Activated naive CD8-positive, alpha-beta T cell treated with anti-CD3 and anti-CD28 coated beads, Interleukin-2, amount 10 ng/mL, durations not matched to agents 7 days and 5 days (primary cell): ENCODE data around the gene CFAP58. TPM values are rescaled to one million over a fixed set of nuclear protein-coding genes. Genes with fewer than 3 reads are reported as not detected.

ENCODE experiments used
- ATAC-seq: fragments of 150-1000 bp; cut with Tn5 transposase; one replicate; pipeline ENCODE4 v1.10.0; 2021; ENCODE audit warnings: low read depth, moderate library complexity
- POLR2A ChIA-PET: fragments of 350-600 bp; sonication (Branson Sonifier 250); formaldehyde crosslinking; loops from one replicate; lab custom pipeline; 2021; ENCODE audit warnings: antibody characterized with exemption; lab: Charles Lee
- DNase-seq: peaks from one replicate; pipeline ENCODE4 v3.0.0; 2021
- H3K27ac Mint-ChIP-seq: one replicate; pipeline ENCODE4 v1.8.0; 2022; ENCODE audit warnings: mild to moderate bottlenecking, mixed read lengths
- H3K27me3 Mint-ChIP-seq: one replicate; pipeline ENCODE4 v1.8.0; 2022; ENCODE audit warnings: mild to moderate bottlenecking, moderate library complexity, mixed read lengths
- H3K36me3 Mint-ChIP-seq: one replicate; pipeline ENCODE4 v1.8.0; 2021; ENCODE audit warnings: mild to moderate bottlenecking, mixed read lengths
- H3K4me1 Mint-ChIP-seq: one replicate; pipeline ENCODE4 v1.8.0; 2021; ENCODE audit warnings: mixed read lengths
- H3K4me3 Mint-ChIP-seq: one replicate; pipeline ENCODE4 v1.8.0; 2022; ENCODE audit warnings: mild to moderate bottlenecking, moderate library complexity, mixed read lengths
- H3K9me3 Mint-ChIP-seq: one replicate; pipeline ENCODE4 v1.8.0; 2021; ENCODE audit warnings: mixed read lengths
- total RNA-seq, 2 experiments: library from RNA; stranded (reverse); gene quantifications; one replicate each; pipeline ENCODE4 v1.2.3, GENCODE V29; 2021

The CFAP58 gene
- total RNA-seq, 2 experiments from 2014 or later, result 0.28 to 0.34 TPM

GRCh38 chr10:104374591-104374990 is 21.0 kb downstream of the CFAP58 start:
- Mint-ChIP-seq H3K4me3 (no peak overlapping the region), H3K27ac (no peak overlapping the region), H3K4me1 (no peaks in the 10 kb centered on the region), H3K36me3 (no peaks in the 10 kb centered on the region), H3K9me3 (no peaks in the 10 kb centered on the region), H3K27me3 (peaks cover 42% of the 10 kb centered on the region)
- POLR2A ChIA-PET, result no interaction called here
- no peak for DNase-seq
- no peak for ATAC-seq

- H3K4me1 Mint-ChIP-seq, result no peaks in the 10 kb centered on the region
- H3K27me3 Mint-ChIP-seq, result peaks cover 36% of the 10 kb centered on the region
- POLR2A ChIA-PET, result no interaction called here
- DNase-seq (no peak), ATAC-seq (no peak)
- H3K36me3 Mint-ChIP-seq, result no peaks in the 10 kb centered on the region
- no peak overlapping the region for H3K4me3 Mint-ChIP-seq
- no peaks in the 10 kb centered on the region for H3K9me3 Mint-ChIP-seq
- H3K27ac Mint-ChIP-seq, result no peak overlapping the region
These were observed 23.2 kb downstream of the CFAP58 start for GRCh38 chr10:104376784-104377300.

GRCh38 chr10:104380336-104380735 is 26.7 kb downstream of the CFAP58 start:
- Mint-ChIP-seq H3K36me3 (no peaks in the 10 kb centered on the region), H3K27ac (no peak overlapping the region), H3K27me3 (peaks cover 14% of the 10 kb centered on the region), H3K4me1 (peaks cover 5% of the 10 kb centered on the region), H3K4me3 (no peak overlapping the region), H3K9me3 (peaks cover 2% of the 10 kb centered on the region)
- DNase-seq (no peak), ATAC-seq (no peak)
- POLR2A ChIA-PET, result no interaction called here

- ATAC-seq (no peak), DNase-seq (no peak)
- peaks cover 14% of the 10 kb centered on the region for H3K27me3 Mint-ChIP-seq
- POLR2A ChIA-PET, result no interaction called here
- H3K27ac Mint-ChIP-seq, result no peak overlapping the region
- H3K4me1 Mint-ChIP-seq, result peaks cover 13% of the 10 kb centered on the region
- peaks cover 2% of the 10 kb centered on the region for H3K36me3 Mint-ChIP-seq
- peak overlapping the region; percentile 0 for H3K4me3 Mint-ChIP-seq
- peaks cover 2% of the 10 kb centered on the region for H3K9me3 Mint-ChIP-seq
These were observed 33.7 kb downstream of the CFAP58 start for GRCh38 chr10:104387130-104387888.

GRCh38 chr10:104388830-104389229 is 35.2 kb downstream of the CFAP58 start:
- ATAC-seq (no peak), DNase-seq (no peak)
- peaks cover 2% of the 10 kb centered on the region for H3K36me3 Mint-ChIP-seq
- POLR2A ChIA-PET, result no interaction called here
- H3K4me1 Mint-ChIP-seq, result peaks cover 13% of the 10 kb centered on the region
- H3K9me3 Mint-ChIP-seq, result peaks cover 2% of the 10 kb centered on the region
- H3K27ac Mint-ChIP-seq, result no peak overlapping the region
- peaks cover 15% of the 10 kb centered on the region for H3K27me3 Mint-ChIP-seq
- H3K4me3 Mint-ChIP-seq, result no peak overlapping the region

- Mint-ChIP-seq H3K9me3 (no peaks in the 10 kb centered on the region), H3K36me3 (peaks cover 1% of the 10 kb centered on the region), H3K27me3 (peaks cover 16% of the 10 kb centered on the region), H3K4me3 (no peak overlapping the region), H3K27ac (no peak overlapping the region), H3K4me1 (peaks cover 8% of the 10 kb centered on the region)
- POLR2A ChIA-PET, result no interaction called here
- ATAC-seq (peak; percentile 14), DNase-seq (no peak)
These were observed 37.7 kb downstream of the CFAP58 start for GRCh38 chr10:104391150-104391968.

GRCh38 chr10:104391969-104392296 is 38.3 kb downstream of the CFAP58 start:
- H3K4me1 Mint-ChIP-seq, result peaks cover 8% of the 10 kb centered on the region
- H3K27ac Mint-ChIP-seq, result no peak overlapping the region
- H3K4me3 Mint-ChIP-seq, result no peak overlapping the region
- ATAC-seq (no peak), DNase-seq (no peak)
- peaks cover 16% of the 10 kb centered on the region for H3K27me3 Mint-ChIP-seq
- H3K36me3 Mint-ChIP-seq, result no peaks in the 10 kb centered on the region
- H3K9me3 Mint-ChIP-seq, result no peaks in the 10 kb centered on the region
- POLR2A ChIA-PET, result no interaction called here

- DNase-seq (no peak), ATAC-seq (no peak)
- Mint-ChIP-seq H3K27ac (no peak overlapping the region), H3K9me3 (no peaks in the 10 kb centered on the region), H3K4me3 (no peak overlapping the region), H3K4me1 (peaks cover 3% of the 10 kb centered on the region), H3K27me3 (peaks cover 16% of the 10 kb centered on the region), H3K36me3 (no peaks in the 10 kb centered on the region)
- POLR2A ChIA-PET, result no interaction called here
These were observed 39.8 kb downstream of the CFAP58 start for GRCh38 chr10:104393387-104393786.

- Mint-ChIP-seq H3K4me3 (no peak overlapping the region), H3K27me3 (peaks cover 19% of the 10 kb centered on the region), H3K36me3 (no peaks in the 10 kb centered on the region), H3K4me1 (peaks cover 2% of the 10 kb centered on the region), H3K9me3 (no peaks in the 10 kb centered on the region), H3K27ac (no peak overlapping the region)
- ATAC-seq (no peak), DNase-seq (no peak)
- POLR2A ChIA-PET, result no interaction called here
These were observed 42.9 kb downstream of the CFAP58 start for GRCh38 chr10:104396581-104396980.

- H3K27ac Mint-ChIP-seq, result no peak overlapping the region
- no peaks in the 10 kb centered on the region for H3K9me3 Mint-ChIP-seq
- peaks cover 5% of the 10 kb centered on the region for H3K4me1 Mint-ChIP-seq
- DNase-seq (no peak), ATAC-seq (no peak)
- H3K36me3 Mint-ChIP-seq, result no peaks in the 10 kb centered on the region
- POLR2A ChIA-PET, result no interaction called here
- H3K27me3 Mint-ChIP-seq, result peaks cover 25% of the 10 kb centered on the region
- H3K4me3 Mint-ChIP-seq, result no peak overlapping the region
These were observed 50.0 kb downstream of the CFAP58 start for GRCh38 chr10:104403636-104404035.

- no peaks in the 10 kb centered on the region for H3K9me3 Mint-ChIP-seq
- no peak overlapping the region for H3K4me3 Mint-ChIP-seq
- H3K27me3 Mint-ChIP-seq, result peaks cover 23% of the 10 kb centered on the region
- DNase-seq (no peak), ATAC-seq (peak; percentile 33)
- no peaks in the 10 kb centered on the region for H3K36me3 Mint-ChIP-seq
- H3K4me1 Mint-ChIP-seq, result peaks cover 5% of the 10 kb centered on the region
- H3K27ac Mint-ChIP-seq, result no peak overlapping the region
- POLR2A ChIA-PET, result no interaction called here
These were observed 53.4 kb downstream of the CFAP58 start for GRCh38 chr10:104406715-104407650.

GRCh38 chr10:104413528-104413927 is 59.9 kb downstream of the CFAP58 start:
- Mint-ChIP-seq H3K27me3 (peaks cover 13% of the 10 kb centered on the region), H3K27ac (no peak overlapping the region), H3K9me3 (no peaks in the 10 kb centered on the region), H3K36me3 (no peaks in the 10 kb centered on the region), H3K4me3 (no peak overlapping the region), H3K4me1 (no peaks in the 10 kb centered on the region)
- ATAC-seq (no peak), DNase-seq (no peak)
- POLR2A ChIA-PET, result no interaction called here

GRCh38 chr10:104415526-104416165 is 62.0 kb downstream of the CFAP58 start:
- Mint-ChIP-seq H3K4me1 (no peaks in the 10 kb centered on the region), H3K9me3 (no peaks in the 10 kb centered on the region), H3K36me3 (no peaks in the 10 kb centered on the region), H3K27ac (no peak overlapping the region), H3K27me3 (peaks cover 5% of the 10 kb centered on the region), H3K4me3 (no peak overlapping the region)
- DNase-seq (no peak), ATAC-seq (no peak)
- POLR2A ChIA-PET, result no interaction called here
